8988T (cell line): ENCODE data around the gene NAALADL2.
"Not testable (repeated sequence)": the region's sequence is repeated elsewhere in the genome, so short reads cannot be mapped to it uniquely, and the experiment has no call there.

Experiments used
- DNase-seq: peaks from one replicate; pipeline ENCODE4 v3.0.0; 2011

The NAALADL2 gene

GRCh38 chr3:175329373-175329772, 470.2 kb downstream of the NAALADL2 start:
- DNase-seq, result no peak

GRCh38 chr3:175335229-175335628, 476.1 kb downstream of the NAALADL2 start:
- no peak for DNase-seq

- DNase-seq, result no peak
Observed at GRCh38 chr3:175336406-175337133, 477.4 kb downstream of the NAALADL2 start.

- DNase-seq, result no peak
Observed at GRCh38 chr3:175337631-175338030, 478.5 kb downstream of the NAALADL2 start.

GRCh38 chr3:175338775-175339535, 479.8 kb downstream of the NAALADL2 start:
- no peak for DNase-seq

- DNase-seq, result no peak
Observed at GRCh38 chr3:175340338-175341015, 481.3 kb downstream of the NAALADL2 start.

GRCh38 chr3:175342196-175342595, 483.1 kb downstream of the NAALADL2 start:
- DNase-seq, result no peak

GRCh38 chr3:175343946-175344345, 484.8 kb downstream of the NAALADL2 start:
- no peak for DNase-seq

- DNase-seq, result no peak
Observed at GRCh38 chr3:175346573-175347356, 487.6 kb downstream of the NAALADL2 start.

- no peak for DNase-seq
Observed at GRCh38 chr3:175349168-175349567, 490.0 kb downstream of the NAALADL2 start.

- no peak for DNase-seq
Observed at GRCh38 chr3:175355801-175356335, 496.7 kb downstream of the NAALADL2 start.

GRCh38 chr3:175356899-175357324, 497.8 kb downstream of the NAALADL2 start:
- DNase-seq, result no peak

- no peak for DNase-seq
Observed at GRCh38 chr3:175357758-175358157, 498.6 kb downstream of the NAALADL2 start.

- no peak for DNase-seq
Observed at GRCh38 chr3:175358935-175359334, 499.8 kb downstream of the NAALADL2 start.

GRCh38 chr3:175370426-175370825, 511.3 kb downstream of the NAALADL2 start:
- not testable (repeated sequence) for DNase-seq

- not testable (repeated sequence) for DNase-seq
Observed at GRCh38 chr3:175371187-175371586, 512.1 kb downstream of the NAALADL2 start.

- DNase-seq, result no peak
Observed at GRCh38 chr3:175374705-175375104, 515.6 kb downstream of the NAALADL2 start.

- DNase-seq, result no peak
Observed at GRCh38 chr3:175378348-175378747, 519.2 kb downstream of the NAALADL2 start.

GRCh38 chr3:175381685-175382084, 522.6 kb downstream of the NAALADL2 start:
- DNase-seq, result no peak

GRCh38 chr3:175383371-175383770, 524.2 kb downstream of the NAALADL2 start:
- no peak for DNase-seq

- DNase-seq, result no peak
Observed at GRCh38 chr3:175383813-175384212, 524.7 kb downstream of the NAALADL2 start.

- no peak for DNase-seq
Observed at GRCh38 chr3:175384569-175384968, 525.4 kb downstream of the NAALADL2 start.

GRCh38 chr3:175386630-175387029, 527.5 kb downstream of the NAALADL2 start:
- DNase-seq, result no peak
